WTC11 (cell line): ENCODE data around the gene GRAMD2B. TPM values are rescaled to one million over a fixed set of nuclear protein-coding genes. Genes with fewer than 3 reads are reported as not detected.

Experiments used
- ATAC-seq: fragments of 200-7000 bp; cut with Tn5 transposase; 2 replicates; pipeline ENCODE4 v1.10.0; 2021; ENCODE audit warnings: mild to moderate bottlenecking, moderate library complexity
- CTCF ChIA-PET: fragments of 300-600 bp; sonication (Branson Sonifier 250); formaldehyde crosslinking; loops from one replicate; lab custom pipeline; 2021; ENCODE audit warnings: antibody characterized with exemption; lab: Charles Lee
- POLR2A ChIA-PET: fragments of 350-600 bp; sonication (Branson Sonifier 250); formaldehyde crosslinking; loops from one replicate; lab custom pipeline; 2021; ENCODE audit warnings: antibody characterized with exemption; lab: Charles Lee
- DNase-seq: peaks from one replicate; pipeline ENCODE4 v3.0.0; 2021; ENCODE audit warnings: low spot score
- H3K27ac Mint-ChIP-seq: 2 replicates; pipeline ENCODE4 v1.8.0; 2021; ENCODE audit warnings: mixed read lengths
- H3K27me3 Mint-ChIP-seq: 2 replicates; pipeline ENCODE4 v1.8.0; 2021; ENCODE audit warnings: low read depth, mild to moderate bottlenecking, moderate library complexity, mixed read lengths
- H3K36me3 Mint-ChIP-seq: 2 replicates; pipeline ENCODE4 v1.8.0; 2021; ENCODE audit warnings: mixed read lengths
- H3K4me1 Mint-ChIP-seq: 2 replicates; pipeline ENCODE4 v1.8.0; 2022; ENCODE audit warnings: mixed read lengths
- H3K4me3 Mint-ChIP-seq: 2 replicates; pipeline ENCODE4 v1.8.0; 2021; ENCODE audit warnings: mild to moderate bottlenecking, moderate library complexity, mixed read lengths
- H3K9me3 Mint-ChIP-seq: 2 replicates; pipeline ENCODE4 v1.8.0; 2021; ENCODE audit warnings: mixed read lengths
- ATF6 ChIP-seq: sonication (generic); formaldehyde crosslinking; IDR thresholded peaks from 2 replicates; pipeline ENCODE4 v1.8.1; 2023; ENCODE audit warnings: mild to moderate bottlenecking, missing genetic modification reagents
- CDX4 ChIP-seq: fragments of 250-450 bp; sonication (Bioruptor Pico); IDR thresholded peaks from 2 replicates; pipeline ENCODE4 v1.9.0; 2021; ENCODE audit warnings: moderate library complexity, mild to moderate bottlenecking, inconsistent platforms, borderline replicate concordance
- FOXJ3 ChIP-seq: sonication (generic); formaldehyde crosslinking; IDR thresholded peaks from 2 replicates; pipeline ENCODE4 v1.9.0; 2021; ENCODE audit warnings: missing genetic modification reagents, mild to moderate bottlenecking, borderline replicate concordance
- NFATC4 ChIP-seq: fragments of 250-450 bp; sonication (Bioruptor Pico); IDR thresholded peaks from 2 replicates; pipeline ENCODE4 v1.9.0; 2021; ENCODE audit warnings: mild to moderate bottlenecking
- NR2C2 ChIP-seq: sonication (generic); formaldehyde crosslinking; IDR thresholded peaks from 2 replicates; pipeline ENCODE4 v1.8.0; 2022; ENCODE audit warnings: mild to moderate bottlenecking, missing genetic modification reagents
- OVOL2 ChIP-seq: fragments of 250-450 bp; sonication (Bioruptor Pico); IDR thresholded peaks from 2 replicates; pipeline ENCODE4 v1.9.0; 2021; ENCODE audit warnings: mild to moderate bottlenecking, borderline replicate concordance
- PRRX2 ChIP-seq: fragments of 250-450 bp; sonication (Bioruptor Pico); IDR thresholded peaks from 2 replicates; pipeline ENCODE4 v1.8.0; 2021; ENCODE audit warnings: mild to moderate bottlenecking
- RORB ChIP-seq: fragments of 250-450 bp; sonication (Bioruptor Pico); IDR thresholded peaks from 2 replicates; pipeline ENCODE4 v1.9.0; 2021; ENCODE audit warnings: mild to moderate bottlenecking
- TEAD4 ChIP-seq: sonication (generic); formaldehyde crosslinking; IDR thresholded peaks from 2 replicates; pipeline ENCODE4 v1.8.0; 2022; ENCODE audit warnings: mild to moderate bottlenecking, missing genetic modification reagents
- TP53 ChIP-seq: sonication (generic); formaldehyde crosslinking; IDR thresholded peaks from 2 replicates; pipeline ENCODE4 v1.8.1; 2023; ENCODE audit warnings: mild to moderate bottlenecking, missing genetic modification reagents
- total RNA-seq: library from RNA; stranded (reverse); gene quantifications from 3 replicates; pipeline ENCODE4 v1.2.3, GENCODE V29; 2021
- TF ChIP-seq, protein P1 (sequence below): sonication (generic); formaldehyde crosslinking; IDR thresholded peaks from 2 replicates; pipeline ENCODE4 v1.8.1; 2023; ENCODE audit warnings: mild to moderate bottlenecking, moderate library complexity, missing genetic modification reagents
- TF ChIP-seq, protein P2 (sequence below): sonication (generic); formaldehyde crosslinking; IDR thresholded peaks from 2 replicates; pipeline ENCODE4 v1.8.1; 2022; ENCODE audit warnings: mild to moderate bottlenecking, missing genetic modification reagents, moderate library complexity, borderline replicate concordance
- TF ChIP-seq, protein P3 (sequence below): sonication (generic); formaldehyde crosslinking; IDR thresholded peaks from 2 replicates; pipeline ENCODE4 v1.8.1; 2022; ENCODE audit warnings: low read depth, missing genetic modification reagents, borderline replicate concordance
- TF ChIP-seq, protein P4 (sequence below): sonication (generic); formaldehyde crosslinking; IDR thresholded peaks from 2 replicates; pipeline ENCODE4 v1.8.1; 2023; ENCODE audit warnings: mild to moderate bottlenecking, missing genetic modification reagents, moderate library complexity

GRAMD2B gene
- total RNA-seq, 1 experiment from 2014 or later, result 11.6 TPM

GRCh38 chr5:126385524-126386502 lies 37.4 kb upstream of the GRAMD2B start:
- ChIA-PET POLR2A (no interaction called here), CTCF (no interaction called here)
- Mint-ChIP-seq H3K27ac (no peak overlapping the region), H3K36me3 (no peaks in the 10 kb centered on the region), H3K4me1 (peaks cover 12% of the 10 kb centered on the region), H3K27me3 (no peaks in the 10 kb centered on the region), H3K4me3 (no peak overlapping the region), H3K9me3 (peaks cover 14% of the 10 kb centered on the region)
- no peak for DNase-seq
- no peak; the same call in 1 of the 2 replicates for ATAC-seq
- TF ChIP-seq, protein P1, sequence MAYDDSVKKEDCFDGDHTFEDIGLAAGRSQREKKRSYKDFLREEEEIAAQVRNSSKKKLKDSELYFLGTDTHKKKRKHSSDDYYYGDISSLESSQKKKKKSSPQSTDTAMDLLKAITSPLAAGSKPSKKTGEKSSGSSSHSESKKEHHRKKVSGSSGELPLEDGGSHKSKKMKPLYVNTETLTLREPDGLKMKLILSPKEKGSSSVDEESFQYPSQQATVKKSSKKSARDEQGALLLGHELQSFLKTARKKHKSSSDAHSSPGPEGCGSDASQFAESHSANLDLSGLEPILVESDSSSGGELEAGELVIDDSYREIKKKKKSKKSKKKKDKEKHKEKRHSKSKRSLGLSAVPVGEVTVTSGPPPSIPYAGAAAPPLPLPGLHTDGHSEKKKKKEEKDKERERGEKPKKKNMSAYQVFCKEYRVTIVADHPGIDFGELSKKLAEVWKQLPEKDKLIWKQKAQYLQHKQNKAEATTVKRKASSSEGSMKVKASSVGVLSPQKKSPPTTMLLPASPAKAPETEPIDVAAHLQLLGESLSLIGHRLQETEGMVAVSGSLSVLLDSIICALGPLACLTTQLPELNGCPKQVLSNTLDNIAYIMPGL, result no peak
- TF ChIP-seq, protein P2, sequence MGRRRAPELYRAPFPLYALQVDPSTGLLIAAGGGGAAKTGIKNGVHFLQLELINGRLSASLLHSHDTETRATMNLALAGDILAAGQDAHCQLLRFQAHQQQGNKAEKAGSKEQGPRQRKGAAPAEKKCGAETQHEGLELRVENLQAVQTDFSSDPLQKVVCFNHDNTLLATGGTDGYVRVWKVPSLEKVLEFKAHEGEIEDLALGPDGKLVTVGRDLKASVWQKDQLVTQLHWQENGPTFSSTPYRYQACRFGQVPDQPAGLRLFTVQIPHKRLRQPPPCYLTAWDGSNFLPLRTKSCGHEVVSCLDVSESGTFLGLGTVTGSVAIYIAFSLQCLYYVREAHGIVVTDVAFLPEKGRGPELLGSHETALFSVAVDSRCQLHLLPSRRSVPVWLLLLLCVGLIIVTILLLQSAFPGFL (CRISPR knock-in tag), result no peak

- Mint-ChIP-seq H3K4me1 (peaks cover 6% of the 10 kb centered on the region), H3K9me3 (peaks cover 6% of the 10 kb centered on the region), H3K27ac (no peak overlapping the region), H3K36me3 (peaks cover 2% of the 10 kb centered on the region; the same call in 1 of the 2 replicates)
- ChIA-PET CTCF (no interaction called here), POLR2A (no interaction called here)
- ATAC-seq, result no peak
- no peak for DNase-seq
- TF ChIP-seq NR2C2 (no peak), TP53 (CRISPR knock-in tag) (no peak), CDX4 (CRISPR knock-in tag) (no peak), PRRX2 (no peak), ATF6 (CRISPR knock-in tag) (no peak), OVOL2 (CRISPR knock-in tag) (no peak), FOXJ3 (CRISPR knock-in tag) (no peak), TEAD4 (CRISPR knock-in tag) (no peak), NFATC4 (CRISPR knock-in tag) (no peak), RORB (no peak)
- TF ChIP-seq, protein P3, sequence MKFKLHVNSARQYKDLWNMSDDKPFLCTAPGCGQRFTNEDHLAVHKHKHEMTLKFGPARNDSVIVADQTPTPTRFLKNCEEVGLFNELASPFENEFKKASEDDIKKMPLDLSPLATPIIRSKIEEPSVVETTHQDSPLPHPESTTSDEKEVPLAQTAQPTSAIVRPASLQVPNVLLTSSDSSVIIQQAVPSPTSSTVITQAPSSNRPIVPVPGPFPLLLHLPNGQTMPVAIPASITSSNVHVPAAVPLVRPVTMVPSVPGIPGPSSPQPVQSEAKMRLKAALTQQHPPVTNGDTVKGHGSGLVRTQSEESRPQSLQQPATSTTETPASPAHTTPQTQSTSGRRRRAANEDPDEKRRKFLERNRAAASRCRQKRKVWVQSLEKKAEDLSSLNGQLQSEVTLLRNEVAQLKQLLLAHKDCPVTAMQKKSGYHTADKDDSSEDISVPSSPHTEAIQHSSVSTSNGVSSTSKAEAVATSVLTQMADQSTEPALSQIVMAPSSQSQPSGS (CRISPR knock-in tag), result no peak
- TF ChIP-seq, protein P4, sequence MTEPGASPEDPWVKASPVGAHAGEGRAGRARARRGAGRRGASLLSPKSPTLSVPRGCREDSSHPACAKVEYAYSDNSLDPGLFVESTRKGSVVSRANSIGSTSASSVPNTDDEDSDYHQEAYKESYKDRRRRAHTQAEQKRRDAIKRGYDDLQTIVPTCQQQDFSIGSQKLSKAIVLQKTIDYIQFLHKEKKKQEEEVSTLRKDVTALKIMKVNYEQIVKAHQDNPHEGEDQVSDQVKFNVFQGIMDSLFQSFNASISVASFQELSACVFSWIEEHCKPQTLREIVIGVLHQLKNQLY (CRISPR knock-in tag), result no peak
- TF ChIP-seq, protein P1, result no peak
- TF ChIP-seq, all 79 proteins: peak for 0
- no peaks in the 10 kb centered on the region for H3K27me3 Mint-ChIP-seq
- no peak overlapping the region for H3K4me3 Mint-ChIP-seq
Observed at GRCh38 chr5:126389179-126389578, 34.0 kb upstream of the GRAMD2B start.
